ENCODE data around the gene SEC63.
"Not testable (repeated sequence)": the region's sequence is repeated elsewhere in the genome, so short reads cannot be mapped to it uniquely, and the experiment has no call there.

Gene SEC63

DNA sequence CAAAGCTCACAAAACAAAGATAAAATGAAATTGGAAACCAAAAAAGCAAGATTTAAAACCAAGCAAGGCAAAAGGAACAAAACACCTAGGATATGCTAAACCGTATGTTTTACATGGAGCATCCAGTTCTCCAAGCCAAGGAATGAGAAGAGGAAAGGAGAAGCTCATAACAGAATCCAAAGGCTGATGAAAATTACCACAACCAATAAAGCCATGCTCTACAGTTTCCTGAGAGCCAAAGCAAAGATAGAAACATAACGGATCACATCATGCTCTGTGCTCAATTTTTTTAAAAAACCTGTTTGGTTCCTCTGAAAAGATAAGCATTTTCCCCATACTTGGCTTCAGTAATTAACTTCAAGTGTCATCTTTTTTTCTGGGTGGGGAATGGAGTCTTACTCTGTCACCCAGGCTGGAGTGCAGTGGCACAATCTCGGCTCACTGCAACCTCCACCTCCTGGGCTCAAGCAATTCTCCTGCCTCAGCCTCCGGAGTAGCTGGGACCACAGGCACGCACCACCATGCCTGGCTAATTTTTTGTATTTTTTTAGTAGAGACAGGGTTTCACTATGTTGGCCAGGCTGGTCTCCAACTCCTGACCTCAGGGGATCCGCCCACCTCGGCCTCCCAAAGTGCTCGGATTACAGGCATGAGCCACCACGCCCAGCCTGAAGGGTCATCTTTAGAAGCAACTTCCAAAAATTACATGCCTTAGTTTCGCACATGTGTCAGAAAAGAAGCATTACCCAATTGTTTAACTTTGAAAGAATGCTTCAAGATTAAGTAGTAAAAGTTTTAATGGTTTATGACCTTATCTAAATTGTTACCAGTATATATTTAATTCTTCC is 31.1 kb downstream of the SEC63 start:
- DNase-seq = not testable (repeated sequence)

DNA sequence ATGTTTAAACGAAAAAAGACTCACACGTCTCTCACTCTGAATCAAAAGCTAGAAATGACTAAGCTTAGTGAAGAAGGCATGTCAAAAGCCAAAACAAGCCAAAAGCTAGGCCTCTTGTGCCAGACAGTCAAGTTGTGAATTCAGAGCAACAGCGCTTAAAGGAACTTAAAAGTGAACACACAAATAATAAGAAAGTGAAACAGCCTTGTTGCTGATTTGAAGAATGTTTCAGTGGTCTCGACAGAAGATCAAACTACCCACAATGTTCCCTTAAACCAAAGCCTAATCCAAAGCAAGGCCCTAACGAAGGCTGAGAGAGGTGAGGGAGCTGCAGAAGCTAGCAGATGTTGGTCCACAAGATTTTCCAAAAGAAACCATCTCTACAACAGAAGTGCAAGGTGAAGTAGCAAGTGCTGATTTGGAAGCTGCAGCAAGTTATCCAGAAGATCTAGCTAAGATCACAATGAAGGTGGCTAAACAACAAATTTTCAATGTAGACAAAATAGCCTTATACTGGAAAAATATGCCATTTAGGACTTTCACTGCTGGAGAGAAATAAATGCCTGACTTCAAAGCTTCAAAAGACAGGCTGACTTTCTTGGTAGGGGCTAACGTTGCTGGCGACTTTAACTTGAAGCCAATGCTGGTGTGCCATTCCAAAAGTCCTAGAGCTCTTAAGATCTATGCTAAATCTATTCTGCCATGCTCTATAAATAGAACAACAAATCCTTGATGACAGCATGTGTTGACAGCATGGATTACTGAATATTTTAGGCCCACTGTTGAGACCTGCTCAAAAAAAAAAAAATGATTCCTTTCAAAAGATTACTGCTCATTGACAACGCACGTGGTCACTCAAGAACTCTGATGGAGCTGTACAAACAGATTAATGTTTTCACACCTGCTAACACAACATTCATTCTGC is 40.3 kb downstream of the SEC63 start:
- DNase-seq = no peak

DNA sequence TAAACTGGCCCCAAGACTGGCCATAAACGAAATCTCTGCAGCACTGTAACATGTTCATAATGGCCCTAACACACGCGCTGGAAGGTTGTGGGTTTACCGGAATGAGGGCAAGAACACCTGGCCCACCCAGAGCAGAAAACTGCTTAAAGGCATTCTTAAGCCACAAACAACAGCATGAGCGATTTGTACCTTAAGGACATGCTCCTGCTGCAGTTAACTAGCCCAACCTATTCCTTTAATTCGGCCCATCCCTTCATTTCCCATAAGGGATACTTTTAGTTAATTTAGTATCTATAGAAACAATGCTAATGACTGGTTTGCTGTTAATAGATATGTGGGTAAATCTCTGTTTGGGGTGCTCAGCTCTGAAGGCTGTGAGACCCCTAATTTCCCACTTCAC is 41.0 kb downstream of the SEC63 start:
- not testable (repeated sequence) for DNase-seq

DNA sequence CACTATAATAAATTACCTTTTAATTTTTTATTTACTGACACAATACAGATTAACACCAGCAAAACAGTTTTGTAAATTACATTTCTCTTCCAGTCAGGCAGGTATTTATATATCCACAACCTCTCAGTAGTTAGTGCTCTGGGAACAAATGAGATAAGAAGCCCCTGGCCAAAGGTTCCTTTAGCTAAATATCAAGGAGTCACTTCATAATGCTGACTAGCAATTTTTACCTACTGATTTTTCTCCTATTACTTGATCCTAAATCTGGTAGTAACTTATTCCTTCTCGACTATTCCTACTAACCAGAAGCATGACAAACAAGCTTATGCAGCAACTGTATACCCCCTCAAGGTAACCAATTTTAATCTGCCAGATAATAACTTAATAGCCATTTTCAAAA is 46.3 kb downstream of the SEC63 start:
- no peak for DNase-seq

DNA sequence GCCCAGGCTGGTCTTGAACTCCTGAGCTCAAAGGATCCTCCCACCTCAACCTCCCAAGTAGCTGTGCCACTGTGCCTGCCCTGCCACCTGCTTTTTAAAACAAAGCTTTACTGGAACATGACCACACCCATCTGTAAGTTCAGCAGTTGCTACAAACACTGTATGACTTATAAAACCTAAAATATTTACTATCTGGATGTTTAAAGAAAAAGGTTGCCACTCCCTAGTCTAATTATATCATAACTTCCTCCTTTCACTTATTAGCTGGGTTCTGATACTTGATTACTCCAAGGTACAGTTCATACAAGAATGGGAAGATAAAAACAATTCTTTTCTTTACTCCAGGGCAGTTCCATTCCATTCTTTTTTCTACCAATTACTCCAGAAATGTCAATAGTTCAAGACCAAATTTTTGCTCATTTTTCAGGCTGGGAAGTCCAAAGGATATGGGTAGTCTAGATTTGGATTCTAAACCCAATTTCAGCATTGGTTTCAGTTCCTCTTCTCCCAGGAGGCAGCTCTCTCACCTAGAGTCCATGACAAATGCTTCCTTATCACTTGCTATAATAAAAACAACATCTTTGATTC is 63.1 kb downstream of the SEC63 start:
- DNase-seq = peak; percentile 55

DNA sequence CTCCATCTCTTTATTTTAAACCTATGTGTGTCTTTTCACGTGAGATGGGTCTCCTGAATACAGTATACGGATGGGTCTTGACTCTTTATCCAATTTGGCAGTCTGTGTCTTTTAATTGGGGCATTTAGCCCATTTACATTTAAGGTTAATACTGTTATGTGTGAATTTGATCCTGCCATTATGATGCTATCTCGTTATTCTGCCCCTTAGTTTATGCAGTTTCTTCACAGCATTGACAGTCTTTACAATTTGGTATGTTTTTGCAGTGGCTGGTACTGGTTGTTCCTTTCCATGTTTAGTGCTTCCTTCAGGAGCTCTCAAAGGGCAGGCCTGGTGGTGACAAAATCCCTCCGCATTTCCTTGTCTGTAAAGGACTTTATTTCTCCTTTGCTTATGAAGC is 67.6 kb downstream of the SEC63 start:
- not testable (repeated sequence) for DNase-seq

DNA sequence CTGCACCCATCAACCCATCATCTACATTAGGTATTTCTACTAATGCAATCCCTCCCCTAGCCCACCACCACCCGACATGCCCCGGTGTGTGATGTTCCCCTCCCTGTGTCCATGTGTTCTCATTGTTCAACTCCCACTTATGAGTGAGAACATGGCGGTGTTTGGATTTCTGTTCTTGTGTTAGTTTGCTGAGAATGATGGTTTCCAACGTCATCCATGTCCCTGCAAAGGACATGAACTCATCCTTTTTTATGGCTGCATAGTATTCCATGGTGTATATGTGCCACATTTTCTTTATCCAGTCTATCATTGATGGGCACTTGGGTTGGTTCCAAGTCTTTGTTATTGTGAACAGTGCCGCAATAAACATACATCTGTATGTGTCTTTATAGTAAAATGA is 72.1 kb downstream of the SEC63 start:
- not testable (repeated sequence) for DNase-seq

DNA sequence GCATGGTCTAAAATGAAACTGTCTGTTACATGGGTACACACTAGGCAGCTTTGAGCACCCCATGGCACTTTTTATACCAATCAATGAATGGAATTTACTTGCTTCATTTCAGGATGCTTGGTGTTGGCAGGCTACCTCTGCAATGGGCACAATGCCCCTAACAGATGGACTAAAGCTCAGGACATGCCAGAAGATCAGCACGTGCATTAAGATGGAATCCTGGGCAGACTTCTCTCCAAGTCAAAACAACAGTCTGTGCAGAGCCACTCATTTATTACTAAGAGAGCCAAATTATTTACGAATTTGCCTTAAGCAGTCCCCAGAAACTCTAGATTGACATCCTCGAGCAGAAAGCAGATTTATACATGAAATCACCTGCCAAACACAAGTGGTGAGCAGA is 78.1 kb downstream of the SEC63 start:
- DNase-seq = no peak

DNA sequence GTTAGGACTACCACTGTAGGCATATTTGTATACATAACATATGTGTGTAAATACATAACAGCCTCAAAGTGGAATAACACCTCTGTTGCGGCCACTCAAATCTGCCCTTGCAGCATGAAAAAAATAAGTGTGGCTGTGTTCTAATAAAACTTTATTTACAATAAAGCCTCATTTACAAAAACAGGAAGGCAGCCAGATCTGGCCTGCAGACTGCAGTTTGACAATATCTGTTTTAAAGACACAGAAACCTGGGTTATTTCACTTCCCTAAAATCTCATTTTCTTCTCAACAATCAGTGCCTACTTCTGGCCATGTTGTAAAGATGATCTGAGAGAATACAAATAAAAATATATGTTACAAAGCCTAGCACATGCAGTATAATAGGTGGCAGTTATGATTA is 80.0 kb downstream of the SEC63 start:
- DNase-seq = peak; percentile 50

DNA sequence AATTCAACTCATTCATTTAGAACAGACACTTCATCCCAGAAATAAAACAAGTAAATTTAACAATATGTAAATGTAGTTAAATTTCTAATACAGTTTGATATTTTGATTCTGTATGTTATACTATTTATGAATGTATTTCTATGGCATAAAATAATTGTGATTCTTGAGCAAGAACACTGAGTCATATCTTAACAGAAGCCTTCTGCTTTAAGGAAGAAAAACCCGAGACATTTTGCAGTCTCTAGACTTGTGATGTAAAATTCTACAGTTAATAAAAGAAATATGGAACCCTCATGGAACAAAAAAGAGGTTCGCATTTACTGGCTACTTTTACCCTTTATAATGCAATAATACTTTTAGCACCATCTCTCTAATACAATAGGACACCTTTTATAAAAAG is 86.0 kb downstream of the SEC63 start:
- DNase-seq = no peak

DNA sequence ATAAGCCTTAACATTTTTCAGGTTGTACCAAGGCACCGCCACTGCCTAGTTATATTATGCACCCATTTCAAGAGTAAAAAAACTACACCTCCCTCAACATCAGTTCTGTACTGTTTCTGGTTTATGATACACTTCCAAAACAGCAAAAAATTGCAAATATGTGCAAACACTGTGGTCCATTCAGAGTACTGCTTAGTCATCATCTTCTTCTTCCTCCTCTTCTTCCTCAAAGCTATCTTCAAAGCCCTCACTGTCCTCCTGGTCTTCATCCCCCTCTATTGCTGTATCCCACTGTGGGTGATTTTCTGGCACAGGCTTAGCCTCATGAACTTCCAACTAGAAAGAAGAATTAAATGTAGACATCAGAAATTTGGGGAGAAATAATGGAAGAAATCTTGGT is 86.5 kb downstream of the SEC63 start:
- not testable (repeated sequence) for DNase-seq

DNA sequence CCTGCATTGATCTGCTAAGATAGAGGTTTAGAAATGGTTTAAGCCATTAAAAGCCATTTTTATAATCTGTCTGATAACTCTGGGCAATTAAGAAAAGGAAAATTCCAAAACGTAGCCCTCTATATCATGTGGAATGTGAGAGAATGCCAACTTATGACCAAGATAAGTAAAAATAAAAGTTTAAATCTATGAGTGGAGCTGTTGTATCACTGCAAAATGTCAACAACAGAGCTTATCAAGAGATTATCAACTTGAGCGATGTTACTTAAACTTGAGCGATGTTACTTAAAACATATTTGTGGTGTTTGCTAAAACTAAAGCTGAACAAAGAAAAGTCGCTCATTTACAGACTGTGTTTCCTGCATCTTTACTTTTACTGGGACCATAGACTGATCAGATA is 87.0 kb downstream of the SEC63 start:
- no peak for DNase-seq

DNA sequence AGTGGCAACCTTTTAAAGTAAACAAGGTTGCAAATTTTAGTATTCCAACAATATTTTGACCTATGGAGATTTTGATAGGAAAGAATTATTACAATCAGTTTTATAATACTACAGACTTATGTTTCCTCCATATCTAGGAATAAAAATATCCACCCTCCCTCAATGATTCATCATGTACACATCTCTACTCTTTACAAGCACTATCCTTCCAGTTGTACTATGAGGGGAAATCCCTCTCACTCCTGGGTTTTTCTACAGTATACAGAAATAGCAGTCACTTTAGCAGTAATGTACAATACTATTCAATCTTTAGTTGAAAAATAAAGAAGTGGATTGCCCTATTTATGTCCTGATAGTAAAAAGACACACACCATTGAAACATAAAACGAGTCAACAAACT is 87.6 kb downstream of the SEC63 start:
- DNase-seq = no peak

DNA sequence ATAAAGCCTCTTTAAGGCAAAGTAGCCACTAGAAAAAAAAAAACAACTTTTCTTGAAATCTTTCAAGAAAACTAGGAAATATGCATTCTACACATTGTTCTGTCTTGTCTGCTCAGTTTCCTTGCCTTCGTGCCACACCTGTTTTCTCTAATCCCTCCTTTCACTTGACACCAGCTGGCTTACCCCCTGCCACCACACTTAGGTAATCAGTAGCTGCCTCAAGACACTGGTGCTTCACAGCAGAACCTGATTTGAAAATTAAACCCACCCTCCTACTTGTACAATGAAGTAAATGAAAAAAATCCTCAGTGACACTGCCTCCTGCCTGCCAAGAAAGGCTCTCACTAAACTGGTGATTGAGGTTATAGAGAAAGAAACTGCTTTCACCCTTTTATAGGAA is 88.1 kb downstream of the SEC63 start:
- DNase-seq = no peak

DNA sequence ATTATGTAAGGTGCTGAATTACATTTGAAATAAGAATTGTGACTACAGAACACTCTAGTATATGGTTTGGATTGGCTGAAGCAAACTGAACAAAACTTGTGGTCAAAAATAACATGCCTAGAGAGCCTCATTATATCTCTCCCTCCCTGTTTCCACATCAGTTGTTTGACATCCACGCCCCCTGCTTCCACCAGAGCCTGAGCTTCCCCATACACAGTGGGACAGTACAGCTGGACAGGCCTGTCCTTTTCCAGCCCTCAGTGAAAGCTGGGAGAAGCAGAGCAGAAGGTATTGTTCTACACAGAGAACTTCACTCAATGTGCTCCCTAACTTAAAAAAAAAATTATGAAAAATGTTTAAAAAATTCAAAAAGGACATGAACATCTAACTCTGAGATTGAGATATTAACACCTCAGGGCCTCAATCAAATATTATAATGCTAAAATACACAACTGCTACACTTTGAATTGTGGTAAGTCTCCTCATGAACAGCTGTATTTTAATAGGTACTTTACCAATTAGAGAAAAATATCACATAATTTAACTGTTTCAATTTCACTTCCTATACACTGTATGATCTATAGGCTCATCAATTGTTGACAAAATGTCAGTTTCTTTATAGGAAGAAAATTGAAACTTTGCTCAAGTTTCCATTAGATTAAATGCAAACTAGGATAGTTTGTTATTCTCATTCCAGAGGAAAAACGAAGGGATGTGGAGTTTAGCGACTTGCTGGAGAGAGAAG is 89.0 kb downstream of the SEC63 start:
- no peak for DNase-seq

DNA sequence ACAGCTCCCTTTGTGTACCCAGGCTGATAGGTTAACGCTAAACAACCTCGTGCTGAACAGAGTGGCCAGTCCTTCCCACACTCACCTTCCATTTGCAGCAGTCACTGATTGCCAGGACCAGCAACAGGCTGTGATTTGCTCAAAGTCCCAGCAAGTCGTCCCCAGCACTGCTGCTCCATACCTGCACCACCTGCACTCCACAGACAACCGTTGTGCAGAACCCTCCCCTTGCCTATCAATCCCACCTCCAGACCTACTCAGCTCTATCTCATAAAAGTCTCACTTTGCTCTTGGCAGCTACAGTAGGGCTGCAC is 90.7 kb downstream of the SEC63 start:
- DNase-seq = no peak

DNA sequence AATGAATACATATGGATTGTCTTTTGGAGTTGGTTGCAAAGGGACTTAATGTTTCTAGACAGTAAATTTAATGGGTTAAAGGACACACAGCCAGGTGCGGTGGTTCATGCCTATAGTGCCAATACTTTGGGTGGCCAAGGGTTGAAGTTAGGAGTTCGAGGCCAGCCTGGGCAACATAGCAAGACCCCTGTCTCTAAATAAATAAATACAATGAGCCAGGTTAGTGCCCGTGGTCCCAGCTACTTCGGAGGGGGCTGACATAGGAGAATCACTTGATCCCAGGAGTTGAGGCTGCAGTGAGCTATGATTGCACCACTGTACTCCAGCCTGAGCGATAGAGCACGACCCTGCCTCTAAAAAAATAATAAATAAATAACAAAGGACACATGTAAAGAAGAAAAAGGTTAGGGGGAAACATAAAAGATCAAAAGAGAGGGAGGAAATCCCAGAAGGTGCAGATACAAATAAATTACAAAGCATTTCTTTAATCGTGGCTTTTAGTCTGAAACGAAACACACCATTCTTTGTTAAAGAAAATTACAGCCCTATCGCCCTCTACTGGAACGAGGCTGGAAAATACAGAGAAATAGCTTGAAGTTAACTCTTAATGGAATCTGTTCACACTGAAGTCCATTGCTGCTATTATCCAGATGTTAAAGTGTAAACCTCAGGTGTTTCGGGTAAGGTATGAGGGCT is 91.3 kb downstream of the SEC63 start:
- peak; percentile 22 for DNase-seq

DNA sequence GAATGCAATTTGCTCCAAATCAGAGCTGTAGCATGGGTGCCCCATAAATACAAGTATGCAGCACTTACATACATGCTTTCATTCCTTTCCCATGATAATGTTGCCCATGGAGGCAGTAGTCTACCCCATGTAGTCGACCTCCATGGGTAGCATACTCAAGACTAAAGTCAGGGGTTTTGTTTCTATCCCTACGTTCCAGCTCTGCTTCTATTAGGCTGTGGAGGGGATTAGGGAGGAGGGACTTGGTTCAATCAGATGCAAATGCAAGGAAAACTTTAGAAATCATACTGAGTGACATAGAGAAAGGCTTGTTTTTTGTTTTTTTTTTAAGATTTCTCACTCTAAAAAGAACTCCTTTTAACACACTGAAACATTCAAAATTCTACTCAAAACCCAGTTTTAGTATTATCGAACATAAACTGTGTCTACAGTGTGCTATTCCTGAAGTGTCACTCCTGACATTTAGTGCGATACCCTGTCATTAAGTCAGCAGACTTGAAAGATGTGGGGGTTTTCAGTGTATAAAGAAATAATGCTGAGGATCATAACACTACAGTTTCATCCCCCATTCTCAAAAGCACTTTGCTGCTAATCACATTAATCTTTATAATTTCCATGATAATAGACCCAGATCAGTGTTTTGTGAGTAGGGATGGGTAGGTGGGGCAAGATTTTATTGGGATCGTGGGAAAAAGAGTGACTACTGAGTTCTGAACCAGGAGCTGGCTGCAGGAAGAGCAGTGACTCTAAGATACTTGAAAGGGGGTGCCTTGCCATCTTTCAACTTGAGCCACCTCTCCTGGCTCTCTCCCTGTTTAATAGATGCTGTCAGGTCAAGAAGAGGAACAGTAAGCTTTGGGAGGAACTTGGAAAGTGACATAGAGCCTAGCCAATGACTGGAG is 93.5 kb downstream of the SEC63 start:
- DNase-seq = no peak

DNA sequence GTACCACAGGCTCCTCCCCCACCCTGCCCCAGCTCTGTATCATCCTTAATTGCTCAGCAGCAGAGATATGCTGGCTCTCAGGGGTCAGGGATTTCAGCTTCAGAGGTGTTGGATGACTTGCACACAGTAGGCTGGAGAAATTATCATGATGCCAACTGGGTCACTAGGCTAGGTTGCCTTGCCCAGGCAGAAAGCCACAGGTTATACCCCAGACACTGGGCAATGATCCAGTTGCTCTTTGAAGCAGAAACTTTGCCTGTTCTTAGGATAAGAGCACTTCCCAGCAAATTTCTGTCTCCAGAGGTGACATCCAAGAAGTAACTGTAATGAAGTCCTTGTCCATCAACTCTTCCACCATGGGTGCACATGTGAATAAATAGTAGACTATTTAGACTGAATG is 95.6 kb downstream of the SEC63 start:
- no peak for DNase-seq

DNA sequence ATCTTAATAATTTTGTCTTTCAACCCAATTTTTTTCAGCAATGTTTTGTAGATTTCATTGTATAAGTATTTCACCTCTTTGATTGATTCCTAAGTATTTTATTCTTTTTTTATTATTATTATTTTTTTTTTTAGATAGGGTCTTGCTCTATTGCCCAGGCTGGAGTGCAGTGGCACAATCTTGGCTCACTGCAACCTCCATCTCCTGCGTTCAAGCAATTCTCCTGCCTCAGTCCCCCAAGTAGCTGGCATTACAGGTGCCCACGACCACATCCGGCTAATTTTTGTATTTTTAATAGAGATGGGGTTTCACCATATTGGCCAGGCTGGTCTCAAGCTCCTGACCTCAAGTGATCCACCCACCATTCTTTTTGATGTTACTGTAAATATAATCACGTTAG is 97.0 kb downstream of the SEC63 start:
- not testable (repeated sequence) for DNase-seq

DNA sequence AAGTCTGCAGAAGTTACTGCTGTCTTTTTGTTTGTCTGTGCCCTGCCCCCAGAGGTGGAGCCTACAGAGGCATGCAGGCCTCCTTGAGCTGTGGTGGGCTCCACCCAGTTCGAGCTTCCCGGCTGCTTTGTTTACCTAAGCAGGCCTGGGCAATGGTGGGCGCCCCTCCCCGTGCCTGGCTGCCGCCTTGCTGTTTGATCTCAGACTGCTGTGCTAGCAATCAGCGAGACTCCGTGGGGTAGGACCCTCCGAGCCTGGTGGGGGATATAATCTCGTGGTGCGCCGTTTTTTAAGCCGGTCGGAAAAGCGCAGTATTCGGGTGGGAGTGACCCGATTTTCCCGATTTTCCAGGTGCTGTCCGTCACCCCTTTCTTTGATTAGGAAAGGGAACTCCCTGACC is 97.9 kb downstream of the SEC63 start:
- not testable (repeated sequence) for DNase-seq

Measured in RPMI8226 (cell line).